ENCODE results near the gene PPP4R4.

The PPP4R4 gene

GRCh38 chr14:94174604-94175010 lies 485 bp downstream of the PPP4R4 start:
- H3K4me2 ChIP-seq (ENCODE audit: low read length) = peak overlapping the region; percentile 91
- no peak for TF ChIP-seq CTCF (IDR thresholded peaks at IDR 0.05; ENCODE audit: low read depth, low read length)
- TF ChIP-seq EZH2phosphoT487 (IDR thresholded peaks at IDR 0.05; ENCODE audit: low read depth) = no peak
- H4K20me1 ChIP-seq (ENCODE audit: insufficient read depth, low read length) = no peaks in the 10 kb centered on the region
- H3K36me3 ChIP-seq (replicated peaks; ENCODE audit: low read depth, low read length) = no peaks in the 10 kb centered on the region
- no peaks in the 10 kb centered on the region for H3K9me3 ChIP-seq (ENCODE audit: insufficient read depth, low read length)
- no peak overlapping the region for H3K27ac ChIP-seq (ENCODE audit: low read length)
- peaks cover 41% of the 10 kb centered on the region for H3K27me3 ChIP-seq (ENCODE audit: low read depth, low read length)
- peak overlapping the region; percentile 73 for H3K9ac ChIP-seq (ENCODE audit: low read length)
- H3K79me2 ChIP-seq (ENCODE audit: low read length) = no peaks in the 10 kb centered on the region
- peaks cover 10% of the 10 kb centered on the region; the same call in 1 of the 2 replicates for H3K4me1 ChIP-seq (ENCODE audit: low read length)
- H3K4me3 ChIP-seq (ENCODE audit: low read length) = peak overlapping the region; percentile 93
- H2AFZ ChIP-seq (ENCODE audit: low read depth, low read length) = peak overlapping the region; percentile 87

GRCh38 chr14:94175011-94175745 lies 1.1 kb downstream of the PPP4R4 start:
- no peaks in the 10 kb centered on the region for H3K79me2 ChIP-seq (ENCODE audit: low read length)
- no peaks in the 10 kb centered on the region for H4K20me1 ChIP-seq (ENCODE audit: insufficient read depth, low read length)
- H3K9ac ChIP-seq (ENCODE audit: low read length) = no peak overlapping the region; the same call in 1 of the 2 replicates
- no peak overlapping the region for H3K27ac ChIP-seq (ENCODE audit: low read length)
- peak overlapping the region; percentile 91 for H3K4me2 ChIP-seq (ENCODE audit: low read length)
- H3K27me3 ChIP-seq (ENCODE audit: low read depth, low read length) = peaks cover 41% of the 10 kb centered on the region
- TF ChIP-seq CTCF (IDR thresholded peaks at IDR 0.05; ENCODE audit: low read depth, low read length) (no peak), EZH2phosphoT487 (IDR thresholded peaks at IDR 0.05; ENCODE audit: low read depth) (no peak)
- no peaks in the 10 kb centered on the region for H3K9me3 ChIP-seq (ENCODE audit: insufficient read depth, low read length)
- H3K4me3 ChIP-seq (ENCODE audit: low read length) = peak overlapping the region; percentile 93
- H2AFZ ChIP-seq (ENCODE audit: low read depth, low read length) = no peak overlapping the region
- H3K36me3 ChIP-seq (replicated peaks; ENCODE audit: low read depth, low read length) = no peaks in the 10 kb centered on the region
- peaks cover 9% of the 10 kb centered on the region; the same call in 1 of the 2 replicates for H3K4me1 ChIP-seq (ENCODE audit: low read length)

GRCh38 chr14:94175747-94176146 lies 1.6 kb downstream of the PPP4R4 start:
- TF ChIP-seq EZH2phosphoT487 (IDR thresholded peaks at IDR 0.05; ENCODE audit: low read depth) (no peak), CTCF (IDR thresholded peaks at IDR 0.05; ENCODE audit: low read depth, low read length) (no peak)
- Histone ChIP-seq H3K4me1 (ENCODE audit: low read length) (peaks cover 7% of the 10 kb centered on the region; the same call in 1 of the 2 replicates), H3K36me3 (replicated peaks; ENCODE audit: low read depth, low read length) (no peaks in the 10 kb centered on the region), H3K27ac (ENCODE audit: low read length) (no peak overlapping the region), H4K20me1 (ENCODE audit: insufficient read depth, low read length) (no peaks in the 10 kb centered on the region), H3K79me2 (ENCODE audit: low read length) (no peaks in the 10 kb centered on the region), H3K9me3 (ENCODE audit: insufficient read depth, low read length) (no peaks in the 10 kb centered on the region), H2AFZ (ENCODE audit: low read depth, low read length) (no peak overlapping the region), H3K9ac (ENCODE audit: low read length) (no peak overlapping the region), H3K27me3 (ENCODE audit: low read depth, low read length) (peaks cover 41% of the 10 kb centered on the region), H3K4me3 (ENCODE audit: low read length) (no peak overlapping the region), H3K4me2 (ENCODE audit: low read length) (peak overlapping the region; percentile 91; the same call in 1 of the 2 replicates)

- H2AFZ ChIP-seq (ENCODE audit: low read depth, low read length) = no peak overlapping the region
- H3K9me3 ChIP-seq (ENCODE audit: insufficient read depth, low read length) = no peaks in the 10 kb centered on the region
- H3K36me3 ChIP-seq (replicated peaks; ENCODE audit: low read depth, low read length) = no peaks in the 10 kb centered on the region
- H3K27me3 ChIP-seq (ENCODE audit: low read depth, low read length) = peaks cover 36% of the 10 kb centered on the region
- H3K9ac ChIP-seq (ENCODE audit: low read length) = no peak overlapping the region
- no peak overlapping the region for H3K4me2 ChIP-seq (ENCODE audit: low read length)
- H3K27ac ChIP-seq (ENCODE audit: low read length) = no peak overlapping the region
- H4K20me1 ChIP-seq (ENCODE audit: insufficient read depth, low read length) = no peaks in the 10 kb centered on the region
- no peaks in the 10 kb centered on the region for H3K79me2 ChIP-seq (ENCODE audit: low read length)
- peaks cover 12% of the 10 kb centered on the region; the same call in 1 of the 2 replicates for H3K4me1 ChIP-seq (ENCODE audit: low read length)
- no peak overlapping the region for H3K4me3 ChIP-seq (ENCODE audit: low read length)
- TF ChIP-seq EZH2phosphoT487 (IDR thresholded peaks at IDR 0.05; ENCODE audit: low read depth) (no peak), CTCF (IDR thresholded peaks at IDR 0.05; ENCODE audit: low read depth, low read length) (no peak)
These were observed 2.7 kb downstream of the PPP4R4 start for GRCh38 chr14:94176808-94177207.

Measured in OCI-LY3 (cell line).